Glomerular visceral epithelial cell (primary cell): ENCODE results near the gene ZNF3.

Source experiments
- DNase-seq: peaks from one replicate; pipeline ENCODE4 v3.0.0-alpha.2; 2016; ENCODE audit errors: extremely low spot score

ZNF3 gene

GRCh38 chr7:100109521-100110163 lies 28.1 kb upstream of the ZNF3 start:
- no peak for DNase-seq

- no peak for DNase-seq
These were observed 26.4 kb upstream of the ZNF3 start for GRCh38 chr7:100107890-100108289.

GRCh38 chr7:100107125-100107737 lies 25.7 kb upstream of the ZNF3 start:
- DNase-seq, result no peak

GRCh38 chr7:100106633-100107032 lies 25.1 kb upstream of the ZNF3 start:
- DNase-seq, result no peak

GRCh38 chr7:100105534-100105933 lies 24.0 kb upstream of the ZNF3 start:
- no peak for DNase-seq

- DNase-seq, result peak; percentile 98
These were observed 21.7 kb upstream of the ZNF3 start for GRCh38 chr7:100102950-100103840.

- peak; percentile 99 for DNase-seq
These were observed 19.7 kb upstream of the ZNF3 start, which contains the start of the genes AP4M1 and MCM7 for GRCh38 chr7:100101016-100101862. AP4M1 (plus strand) TSS chr7:100101643; CDS start chr7:100101715, 72 bp downstream. MCM7 (minus strand) TSS chr7:100101397; CDS start chr7:100101294, 103 bp downstream.

GRCh38 chr7:100100420-100101015 lies 19.0 kb upstream of the ZNF3 start:
- DNase-seq, result peak; percentile 95

- DNase-seq, result no peak
These were observed 17.9 kb upstream of the ZNF3 start for GRCh38 chr7:100099452-100099851.

GRCh38 chr7:100098913-100099312 lies 17.4 kb upstream of the ZNF3 start:
- DNase-seq, result no peak

GRCh38 chr7:100095704-100096103 lies 14.2 kb upstream of the ZNF3 start:
- no peak for DNase-seq

- no peak for DNase-seq
These were observed 13.8 kb upstream of the ZNF3 start for GRCh38 chr7:100095289-100095688.

- no peak for DNase-seq
These were observed 12.5 kb upstream of the ZNF3 start for GRCh38 chr7:100093925-100094486.

GRCh38 chr7:100093498-100093897 lies 12.0 kb upstream of the ZNF3 start:
- no peak for DNase-seq

GRCh38 chr7:100093054-100093453 lies 11.5 kb upstream of the ZNF3 start:
- DNase-seq, result no peak

GRCh38 chr7:100091411-100092181 lies 10.1 kb upstream of the ZNF3 start:
- peak; percentile 30 for DNase-seq

- no peak for DNase-seq
These were observed 9.2 kb upstream of the ZNF3 start for GRCh38 chr7:100090527-100091410.

GRCh38 chr7:100089458-100090196 lies 8.1 kb upstream of the ZNF3 start:
- DNase-seq, result peak; percentile 32
